HTERT RPE-1 (cell line): Measurements from ENCODE around the gene ABCB9.
"Not testable (repeated sequence)": the region's sequence is repeated elsewhere in the genome, so short reads cannot be mapped to it uniquely, and the experiment has no call there.

ENCODE experiments used
- in situ Hi-C: fragments of 300-500 bp; cut with MboI; formaldehyde crosslinking; loops from 4 replicates; pipeline ENCODE4 v1.14.3; 2020; ENCODE audit warnings: low sequenced_read_pairs

Gene ABCB9

DNA sequence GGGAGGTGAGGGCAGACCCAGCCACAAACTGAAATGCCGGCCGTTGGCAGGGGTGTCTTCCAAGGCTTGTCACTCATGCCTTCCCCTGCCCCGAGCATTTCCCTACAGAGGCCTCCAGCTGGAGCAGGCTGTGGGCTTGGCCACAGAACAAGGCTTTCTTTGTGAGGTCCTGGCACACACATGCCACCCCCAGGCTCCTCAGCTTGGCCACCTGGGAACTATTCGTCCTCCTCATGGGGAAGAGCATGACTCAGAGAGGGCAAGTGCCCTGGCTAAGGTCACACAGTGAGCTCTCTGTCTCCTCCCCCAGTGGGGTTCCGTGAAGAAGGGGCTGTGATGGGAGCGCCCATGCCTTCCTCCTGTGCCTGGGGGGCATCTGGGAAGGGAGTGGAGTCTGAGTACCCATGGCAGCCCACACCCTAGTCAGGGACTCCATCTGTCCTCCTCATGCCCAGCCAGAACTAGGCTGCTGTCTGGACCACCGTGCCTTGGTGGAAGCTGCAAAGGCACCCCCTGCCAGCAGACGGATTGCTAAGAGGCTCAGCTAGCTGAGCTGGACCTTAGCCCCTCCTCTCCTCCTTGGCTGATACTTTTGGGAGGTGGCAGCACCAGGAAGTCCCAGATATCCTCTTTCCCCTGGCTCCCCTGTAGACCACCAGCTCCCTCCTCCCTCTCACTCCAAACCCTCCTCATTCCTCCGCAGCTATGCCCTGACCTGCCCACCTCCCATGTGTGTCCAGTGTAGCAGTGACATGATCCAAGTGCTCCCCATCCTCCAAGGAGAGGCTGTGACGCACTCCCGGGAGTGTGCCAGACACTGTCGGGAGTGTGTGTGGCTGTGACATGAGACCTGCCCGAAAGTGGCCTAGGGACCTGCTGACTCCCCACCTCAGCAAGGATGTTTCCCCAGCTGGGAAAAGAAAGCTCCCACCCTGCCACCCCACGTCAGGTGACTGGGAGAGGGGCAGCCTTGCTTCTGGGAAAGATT is 21.4 kb downstream of the ABCB9 start:
- in situ Hi-C loops, result no loop called here

DNA sequence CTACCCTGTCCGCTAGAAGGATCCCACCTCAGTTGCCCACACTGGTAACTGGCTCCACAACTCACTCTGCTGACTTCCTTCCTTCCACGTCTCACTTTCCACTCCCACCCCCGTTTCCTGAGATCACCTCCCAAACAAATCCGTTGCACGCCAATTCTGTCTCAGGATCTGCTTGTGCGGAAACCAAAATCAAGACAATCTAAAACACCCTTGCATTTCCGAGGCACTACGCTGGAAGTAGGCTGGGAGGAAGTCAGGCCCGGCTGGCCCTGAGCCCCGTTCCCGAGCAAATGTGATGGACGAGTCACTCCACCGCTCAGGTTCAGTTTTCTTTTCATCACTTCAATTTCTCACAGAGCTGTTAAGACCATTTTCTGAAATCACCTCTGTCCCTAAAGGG is 23.1 kb downstream of the ABCB9 start:
- in situ Hi-C loops, result no loop called here

DNA sequence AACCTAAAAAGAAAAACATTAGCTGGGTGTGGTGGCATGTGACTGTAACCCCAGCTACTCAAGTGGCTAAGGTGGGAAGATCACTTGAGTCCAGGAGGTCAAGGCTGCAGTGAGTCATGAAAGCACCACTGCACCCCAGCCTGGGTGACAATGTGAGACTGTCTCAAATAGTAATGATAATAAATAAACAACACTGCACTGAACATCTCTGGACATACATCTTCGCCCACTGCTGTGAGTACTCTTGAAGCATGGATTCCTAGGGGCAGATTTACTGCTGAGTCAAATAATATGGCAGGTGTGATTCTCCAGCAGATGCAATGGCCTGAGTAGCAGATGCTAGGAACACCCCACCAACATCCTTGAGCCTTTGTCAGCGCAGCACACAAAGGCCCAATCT is 23.6 kb downstream of the ABCB9 start:
- in situ Hi-C loops, result no loop called here

DNA sequence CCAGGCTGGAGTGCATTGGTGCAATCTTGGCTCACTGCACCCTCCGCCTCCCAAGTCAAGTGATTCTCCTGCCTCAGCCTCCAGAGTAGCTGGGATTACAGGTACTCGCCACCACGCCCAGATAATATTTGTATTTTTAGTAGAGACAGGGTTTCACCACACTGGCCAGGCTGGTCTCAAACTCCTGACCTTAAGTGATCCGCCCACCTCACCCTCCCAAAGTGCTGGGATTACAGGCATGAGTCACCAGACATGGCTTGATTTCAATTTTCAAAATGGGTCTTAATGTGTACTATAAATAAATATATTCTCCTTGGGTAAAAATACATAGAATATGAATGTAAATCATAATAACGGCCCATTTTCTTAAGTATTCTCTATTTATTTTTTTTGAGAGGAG is 24.9 kb downstream of the ABCB9 start:
- in situ Hi-C loops, result not testable (repeated sequence)

DNA sequence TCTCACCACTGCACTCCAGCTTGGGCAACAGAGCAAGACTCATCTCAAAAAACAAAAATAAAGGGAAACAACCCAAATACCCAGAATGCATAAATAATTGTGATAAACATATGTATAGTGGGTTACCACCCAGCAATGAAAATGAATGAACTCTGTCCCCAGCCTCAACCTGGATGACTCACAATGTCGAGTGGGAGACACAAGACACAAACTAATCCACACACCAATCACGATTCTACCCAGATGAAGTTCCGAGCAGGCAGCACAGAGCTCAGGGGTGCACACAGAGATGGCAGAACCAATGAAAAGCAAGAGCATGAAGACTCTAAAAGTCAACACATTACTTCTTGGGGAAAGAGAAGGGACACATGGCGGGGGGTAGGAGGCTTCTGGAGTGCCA is 27.1 kb downstream of the ABCB9 start:
- in situ Hi-C loops, result no loop called here

DNA sequence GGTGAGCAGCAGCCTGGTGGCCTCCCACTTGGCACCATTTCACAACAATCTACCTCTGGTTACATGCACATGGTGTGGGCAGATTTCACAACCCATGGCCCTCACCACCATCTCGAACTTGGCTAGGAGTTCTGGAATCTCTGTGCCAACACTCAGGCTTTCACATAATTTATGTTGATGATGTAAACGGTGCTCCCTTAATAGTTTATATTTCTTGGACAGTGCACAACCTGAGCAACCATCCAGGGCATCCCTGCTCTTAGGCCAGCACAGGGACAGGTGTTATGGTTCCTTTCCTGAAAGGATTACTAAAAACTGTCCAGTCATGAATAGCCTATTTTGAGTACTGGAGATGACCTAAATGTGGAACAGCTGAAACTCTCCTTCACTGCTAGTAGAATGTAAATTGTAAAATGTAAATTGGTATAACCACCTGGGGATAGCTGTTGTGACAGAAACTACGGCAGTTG is 28.6 kb downstream of the ABCB9 start:
- in situ Hi-C loops, result no loop called here

DNA sequence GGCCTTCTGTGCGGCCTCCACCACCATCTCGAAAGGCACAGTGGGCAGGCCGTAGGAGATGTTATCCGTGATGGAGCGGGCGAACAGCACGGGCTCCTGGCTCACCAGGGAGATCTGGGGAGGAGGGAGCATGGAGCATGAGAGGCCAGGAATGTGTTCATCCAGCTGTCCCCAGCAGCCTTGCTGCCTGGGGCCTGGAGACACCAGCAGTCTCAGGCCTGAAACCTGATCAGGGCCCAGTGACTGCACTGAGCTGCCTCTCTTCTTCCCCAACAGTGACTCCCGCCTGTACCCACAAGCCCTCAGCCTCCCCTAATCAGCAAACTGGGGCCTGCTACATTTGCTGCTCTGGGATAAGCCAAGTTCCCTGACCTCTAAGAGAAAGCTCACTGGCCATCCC is 30.9 kb downstream of the ABCB9 start:
- in situ Hi-C loops, result no loop called here

DNA sequence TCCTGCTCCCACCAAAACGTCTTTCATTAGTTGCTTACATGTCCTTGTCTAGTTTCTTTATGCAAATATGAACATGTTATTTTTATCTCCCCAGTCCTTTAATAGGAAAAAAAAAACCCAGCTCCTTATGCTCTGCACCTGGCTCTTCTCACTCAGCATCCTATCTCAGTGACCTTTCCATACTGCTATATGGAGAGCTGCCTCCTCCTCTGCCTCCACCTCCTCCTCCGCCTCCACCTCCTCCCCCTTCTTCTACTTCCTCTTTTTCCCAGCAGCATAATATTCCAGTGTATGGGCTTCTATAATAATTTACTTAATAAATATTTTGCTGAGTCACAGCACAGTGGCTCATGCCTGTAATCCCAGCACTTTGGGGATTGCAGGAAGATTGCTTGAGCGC is 31.5 kb downstream of the ABCB9 start:
- in situ Hi-C loops, result no loop called here

DNA sequence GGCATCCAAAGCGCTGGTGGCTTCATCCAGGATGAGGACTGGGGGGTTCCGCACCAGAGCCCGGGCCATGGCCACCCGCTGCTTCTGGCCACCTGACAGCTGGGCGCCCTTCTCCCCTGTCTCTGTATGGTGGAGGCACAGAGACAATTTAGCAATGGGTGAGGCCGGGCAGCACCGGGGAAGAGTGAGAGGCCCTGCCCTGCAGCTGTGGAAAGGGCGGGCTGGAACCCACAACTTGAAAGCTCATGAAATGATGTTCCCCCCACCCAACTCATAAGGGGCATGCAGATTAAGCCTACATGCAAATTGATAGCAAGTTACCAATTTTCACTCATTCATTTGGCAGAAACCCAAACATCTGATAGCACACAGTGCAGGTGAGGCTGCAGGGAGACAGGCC is 34.1 kb downstream of the ABCB9 start:
- in situ Hi-C loops, result no loop called here

DNA sequence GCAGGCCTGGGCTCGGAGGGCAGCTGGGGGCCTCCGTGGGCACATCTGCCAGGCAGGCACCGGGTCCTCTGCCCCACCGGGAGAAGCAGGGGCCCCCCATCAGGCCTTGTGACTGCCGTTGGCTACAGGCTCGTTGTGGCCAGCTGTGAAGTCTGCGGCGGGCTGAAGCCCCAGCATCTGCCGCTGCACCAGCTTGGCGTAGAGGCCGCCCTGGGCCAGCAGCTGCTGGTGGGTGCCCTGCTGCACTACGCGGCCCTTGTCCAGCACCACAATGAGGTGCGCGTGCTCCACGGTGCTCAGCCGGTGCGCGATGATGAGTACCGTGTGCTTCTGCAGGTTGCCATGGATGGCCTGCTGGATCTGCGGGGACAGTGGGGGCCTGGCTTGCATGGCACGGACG is 36.5 kb downstream of the ABCB9 start:
- in situ Hi-C loops, result no loop called here

DNA sequence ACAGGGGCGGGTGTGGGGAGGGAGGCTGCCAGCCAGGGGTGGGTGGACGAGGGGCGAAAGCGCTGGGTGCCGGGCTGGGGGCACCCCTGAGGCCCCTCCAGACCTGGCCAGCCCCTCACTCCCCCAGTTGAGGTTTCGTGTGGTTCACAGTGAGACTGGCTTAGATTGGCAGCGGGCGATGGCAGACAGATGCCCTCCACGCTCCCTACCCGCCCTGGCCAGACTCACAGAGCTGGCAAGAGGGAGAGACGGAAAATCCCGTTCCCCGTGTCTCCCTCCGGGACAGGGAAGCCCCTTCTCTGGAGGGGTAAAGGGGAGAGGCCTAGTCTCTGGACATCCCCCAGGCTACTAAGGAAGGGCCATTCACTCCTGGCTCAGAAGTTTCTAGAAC is 37.1 kb downstream of the ABCB9 start:
- in situ Hi-C loops, result no loop called here

DNA sequence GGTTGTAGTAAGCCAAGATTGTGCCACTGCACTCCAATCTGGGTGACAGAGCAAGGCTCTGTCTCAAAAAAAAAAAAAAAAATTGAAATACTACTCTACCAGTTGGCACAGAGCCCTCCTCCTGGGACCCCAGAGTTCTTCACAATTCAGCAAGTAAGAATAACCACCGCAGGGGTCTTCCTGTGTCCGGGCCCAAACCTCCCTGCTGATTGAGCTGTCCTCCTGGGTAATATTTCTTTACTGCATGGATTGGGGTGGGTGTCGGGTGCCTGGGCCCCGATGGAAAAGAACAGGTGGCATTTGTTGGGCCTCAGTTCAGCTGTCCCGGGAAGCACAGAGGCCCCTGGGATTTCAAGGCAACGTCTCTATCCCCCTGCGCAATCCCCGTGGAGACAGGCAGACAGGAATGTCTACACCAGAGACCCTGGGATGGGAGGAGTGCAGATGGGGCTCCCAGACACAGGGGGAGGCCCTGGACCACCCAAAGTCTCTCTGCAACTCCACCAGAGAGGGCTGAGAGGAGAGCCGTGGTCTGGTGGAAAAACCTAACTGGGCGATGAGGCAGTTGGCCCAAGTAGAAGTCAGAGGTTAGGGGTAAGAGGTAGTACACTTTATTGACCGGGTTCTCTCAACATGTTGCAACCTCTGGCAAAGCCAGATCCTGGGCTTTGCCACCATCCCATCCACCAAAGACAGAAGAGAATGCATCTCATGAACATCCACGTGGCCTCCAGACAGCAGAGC is 37.7 kb downstream of the ABCB9 start:
- in situ Hi-C loops, result no loop called here

DNA sequence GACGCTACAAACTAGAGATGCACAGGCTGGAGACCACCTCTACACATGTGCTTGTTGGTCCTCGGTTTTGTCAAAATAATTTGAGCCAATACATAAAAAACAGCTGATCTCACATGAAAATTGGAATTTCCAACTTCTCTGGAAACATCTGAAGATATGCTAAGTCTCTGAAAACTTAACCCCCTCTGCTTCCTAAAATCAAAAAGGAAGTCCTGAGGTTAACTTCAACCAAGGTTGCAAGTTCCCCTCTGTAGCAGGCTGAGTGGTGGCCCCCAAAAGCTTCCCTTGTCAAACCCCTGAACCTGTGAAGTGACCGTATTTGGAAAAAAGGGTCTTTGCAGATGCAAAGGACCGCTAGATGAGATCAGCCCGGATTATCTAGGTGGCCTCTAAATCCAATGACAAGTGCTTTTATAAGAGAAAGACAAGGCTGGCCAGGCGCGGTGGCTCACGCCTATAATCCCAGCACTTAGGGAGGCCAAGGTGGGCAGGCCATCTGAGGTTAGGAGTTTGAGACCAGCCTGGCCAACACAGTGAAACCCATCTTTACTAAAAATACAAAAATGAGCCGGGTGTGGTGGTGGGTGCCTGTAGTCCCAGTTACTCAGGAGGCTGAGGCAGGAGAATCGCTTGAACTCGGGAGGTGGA is 38.4 kb downstream of the ABCB9 start:
- in situ Hi-C loops, result no loop called here

DNA sequence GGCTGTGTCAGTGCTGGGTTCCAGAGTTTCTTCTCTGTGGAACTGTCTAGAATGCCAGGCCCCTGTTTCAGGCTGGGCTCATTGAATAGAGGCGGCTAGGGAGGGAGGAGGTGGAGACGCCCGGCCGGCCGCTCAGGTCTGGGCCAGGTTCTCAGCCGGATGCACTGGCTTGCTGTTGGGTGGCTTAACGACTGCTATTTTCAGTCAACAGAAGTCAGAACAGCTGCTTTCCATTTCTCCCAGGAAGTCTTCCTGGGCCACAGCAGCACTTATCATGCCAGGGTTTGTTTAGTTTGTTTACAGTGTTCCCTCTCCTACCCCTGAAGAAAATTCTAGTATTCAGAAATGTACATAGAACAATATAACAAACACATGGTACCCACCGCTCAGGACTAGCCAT is 44.3 kb downstream of the ABCB9 start:
- in situ Hi-C loops, result no loop called here

DNA sequence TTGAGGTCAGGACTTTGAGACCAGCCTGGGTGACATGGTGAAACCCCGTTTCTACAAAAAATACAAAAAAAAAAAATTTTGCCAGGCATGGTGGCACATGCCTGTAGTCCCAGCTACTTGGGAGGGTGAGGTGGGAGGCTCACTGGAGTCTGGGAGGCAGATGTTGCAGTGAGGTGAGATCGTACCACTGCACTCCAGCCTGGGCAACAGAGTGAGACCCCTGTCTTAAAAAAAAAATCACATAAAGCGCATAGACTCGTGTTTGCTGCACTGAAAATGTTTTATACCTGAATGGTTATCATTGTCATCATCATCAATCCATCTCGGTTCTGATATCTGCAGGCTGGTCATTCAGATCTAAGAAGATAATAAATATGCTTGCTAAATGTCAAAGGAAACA is 45.6 kb downstream of the ABCB9 start:
- in situ Hi-C loops, result no loop called here

DNA sequence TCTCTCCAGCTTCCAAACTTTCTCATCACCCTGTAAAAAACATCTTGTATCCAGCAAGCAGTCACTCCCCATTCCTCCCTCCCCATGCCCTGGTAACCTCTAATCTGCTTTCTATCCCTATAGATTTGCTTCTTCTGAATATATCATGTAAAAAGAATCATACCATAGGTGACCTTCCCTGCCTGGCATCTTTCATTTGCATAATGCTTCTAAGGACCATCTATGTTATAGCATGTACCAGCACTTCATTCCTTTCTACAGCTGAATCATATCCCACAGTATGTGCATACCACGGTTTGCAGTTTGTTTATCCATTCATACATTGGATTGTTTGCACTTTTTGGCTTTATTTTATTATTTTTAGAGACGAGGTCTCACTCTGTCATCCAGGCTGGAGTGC is 47.4 kb downstream of the ABCB9 start:
- in situ Hi-C loops, result no loop called here

DNA sequence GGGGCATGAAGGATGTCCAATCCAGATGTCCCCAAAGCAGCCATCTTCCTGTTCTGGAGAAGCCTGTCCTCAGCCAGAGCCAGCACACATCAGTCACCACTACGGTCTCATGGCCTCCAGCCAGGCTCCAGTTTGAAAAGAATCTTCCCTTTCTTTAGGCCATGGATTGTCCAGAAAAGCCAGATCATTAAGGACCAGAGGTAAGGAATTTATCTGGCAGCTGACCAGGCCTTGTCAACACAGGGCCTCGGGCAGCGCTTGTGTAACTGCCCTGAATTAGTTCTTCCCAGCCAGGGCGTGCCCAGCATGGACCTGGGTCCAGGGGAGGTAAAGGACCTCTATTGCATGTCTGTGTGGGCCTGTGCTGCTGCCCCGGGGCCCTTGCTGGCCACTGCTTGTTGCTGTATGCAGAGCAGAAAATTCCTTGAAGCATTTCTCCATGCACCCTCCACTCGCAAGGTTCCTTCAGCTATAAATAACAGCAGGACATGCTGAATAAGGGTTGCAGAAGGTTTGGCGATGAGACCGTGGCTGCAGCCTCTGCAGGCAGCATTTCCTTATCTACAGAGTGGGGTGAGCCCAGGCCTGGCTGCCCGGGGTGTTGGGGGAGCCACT is 48.6 kb downstream of the ABCB9 start:
- in situ Hi-C loops, result no loop called here

DNA sequence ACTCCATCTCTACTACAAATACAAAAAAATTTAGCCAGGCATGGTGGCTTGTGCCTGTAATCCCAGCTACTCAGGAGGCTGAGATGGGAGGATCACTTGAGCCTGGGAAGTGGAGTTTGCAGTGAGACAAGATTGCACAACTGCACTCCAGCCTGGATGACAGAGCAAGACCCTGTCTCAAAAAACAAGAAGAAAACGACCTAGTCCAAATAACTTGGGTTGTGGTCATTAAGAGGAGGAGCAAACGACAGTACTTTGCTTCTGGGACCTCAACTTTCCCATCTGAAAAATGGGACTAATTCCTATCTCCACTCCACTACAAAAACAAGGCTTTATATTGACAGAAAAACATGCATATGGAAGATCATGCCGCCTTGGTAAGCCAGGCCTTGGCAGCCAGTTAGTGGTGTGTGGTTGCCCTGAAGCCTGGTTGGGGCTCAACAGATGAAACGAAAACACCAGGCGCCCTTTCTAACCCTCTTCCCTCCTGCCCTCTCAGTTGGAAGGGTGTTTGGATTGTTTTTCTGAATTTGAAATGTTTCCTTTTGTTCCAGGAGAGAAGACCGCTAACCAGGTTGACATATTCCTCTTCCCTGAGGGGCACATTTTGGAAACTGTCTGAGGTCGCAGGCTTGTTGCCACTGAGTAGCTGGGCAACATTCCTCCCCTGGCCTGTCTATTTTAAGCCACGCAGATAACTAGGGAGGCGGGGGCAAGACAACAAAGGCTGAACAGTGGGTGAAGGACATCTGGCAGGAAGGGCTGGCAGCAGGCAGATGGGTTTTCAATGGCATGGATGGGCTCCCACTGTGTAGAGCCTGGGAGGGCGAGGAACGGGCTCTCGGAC is 56.6 kb downstream of the ABCB9 start:
- in situ Hi-C loops, result no loop called here

DNA sequence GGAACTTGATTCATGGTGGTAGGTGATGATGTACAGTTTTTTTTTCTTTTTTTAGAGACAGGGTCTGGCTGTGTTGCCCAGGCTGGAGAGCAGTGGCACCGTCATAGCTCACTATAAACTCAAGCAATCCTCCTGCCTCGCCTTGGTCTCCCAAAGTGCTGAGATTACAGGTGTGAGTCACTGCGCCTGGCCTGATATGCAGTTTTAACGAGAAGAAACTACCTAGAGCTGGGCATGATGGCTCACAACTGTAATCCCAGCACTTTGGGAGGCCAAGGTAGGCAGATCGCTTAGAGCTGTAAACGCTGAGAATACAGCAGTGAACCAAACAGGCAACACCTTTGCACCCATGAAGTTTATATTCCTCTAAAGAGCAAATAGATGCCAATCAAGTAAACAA is 57.3 kb downstream of the ABCB9 start:
- in situ Hi-C loops, result no loop called here

DNA sequence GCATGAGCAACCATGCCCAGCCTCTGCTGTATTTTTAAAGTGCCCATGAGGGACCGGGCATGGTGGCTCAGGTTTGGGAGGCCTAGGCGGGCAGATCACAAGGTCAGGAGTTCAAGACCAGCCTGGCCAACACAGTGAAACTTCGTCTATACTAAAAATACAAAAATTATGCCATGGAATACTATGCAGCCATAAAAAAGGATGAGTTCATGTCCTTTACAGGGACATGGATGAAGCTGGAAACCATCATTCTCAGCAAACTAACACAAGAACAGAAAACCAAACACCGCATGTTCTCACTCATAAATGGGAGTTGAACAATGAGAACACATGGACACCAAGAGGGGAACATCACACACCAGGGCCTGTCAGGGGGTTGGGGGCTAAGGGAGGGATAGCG is 61.0 kb downstream of the ABCB9 start:
- in situ Hi-C loops, result not testable (repeated sequence)
